ENCODE data around the gene NEK11. TPM values are rescaled to one million over a fixed set of nuclear protein-coding genes. Genes with fewer than 3 reads are reported as not detected.

NEK11 gene
- total RNA-seq, 1 experiment from 2014 or later = 9.5 TPM

DNA sequence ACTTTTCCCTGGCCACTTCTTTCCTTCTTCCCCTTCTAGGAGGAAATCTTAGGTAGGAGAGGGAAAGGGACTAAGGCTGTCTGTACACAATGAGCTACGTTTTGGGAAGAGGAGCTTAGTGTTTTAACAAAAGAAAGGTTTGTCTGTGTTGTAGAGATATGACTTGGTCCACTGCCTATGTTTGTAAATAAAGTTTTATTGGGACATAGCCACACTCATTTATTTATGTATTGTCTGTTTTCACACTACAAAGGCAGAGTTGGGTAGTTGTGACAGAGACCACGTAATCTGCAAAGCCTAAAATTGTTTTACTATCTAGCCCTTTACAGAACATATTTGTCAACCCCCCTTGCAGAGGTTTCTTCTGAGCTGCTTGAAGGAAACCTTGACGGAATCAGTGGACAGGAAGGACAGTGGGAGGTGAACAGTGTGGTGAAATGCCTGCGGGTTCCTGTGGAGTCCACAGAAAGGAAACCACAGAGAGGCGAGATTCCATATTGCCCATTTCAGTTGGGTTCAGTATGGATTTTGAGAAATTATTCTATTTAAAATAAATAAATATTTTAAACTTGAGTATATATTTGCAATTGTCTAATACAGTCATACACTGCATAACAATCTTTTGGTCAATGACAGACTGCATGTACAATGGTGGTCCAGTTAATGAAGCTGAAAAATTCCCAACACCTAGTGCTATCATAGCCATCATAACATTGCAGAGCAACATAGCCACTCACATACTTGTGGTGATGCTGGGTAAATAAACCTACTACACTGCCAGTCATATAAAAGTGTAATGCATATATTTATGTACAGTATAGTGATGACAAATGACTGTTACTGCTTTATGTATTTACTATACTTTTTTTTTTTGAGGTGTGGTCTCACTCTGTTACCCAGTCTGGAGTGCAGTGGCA lies 197.0 kb downstream of the NEK11 start:
- in situ Hi-C loops (cut with HindIII; ENCODE audit: low pct_unique_long_range_greater_than_20kb, low sequenced_read_pairs) = no loop called here
- CTCF ChIA-PET = no interaction called here
- Histone ChIP-seq H3K27ac (ENCODE audit: low read length) (no peak overlapping the region), H3K9me3 (ENCODE audit: control insufficient read depth, insufficient read depth, low read depth, low read length) (no peaks in the 10 kb centered on the region), H3K27me3 (ENCODE audit: control insufficient read depth, insufficient read depth, low read length) (no peaks in the 10 kb centered on the region), H3K4me3 (ENCODE audit: low read depth in 2 of 2, low read length in 2 of 2) (no peak overlapping the region), H3K36me3 (ENCODE audit: control insufficient read depth, insufficient read depth, low read length) (no peaks in the 10 kb centered on the region), H3K4me1 (ENCODE audit: control insufficient read depth, insufficient read depth, low read length) (no peaks in the 10 kb centered on the region)
- TF ChIP-seq SIN3A (IDR thresholded peaks at IDR 0.05; ENCODE audit: borderline replicate concordance, insufficient read depth, low read depth, low read length) = no peak
- TF ChIP-seq TCF7L2 (IDR thresholded peaks at IDR 0.05; ENCODE audit: low read depth, low read length) = no peak
- TF ChIP-seq, protein P1, sequence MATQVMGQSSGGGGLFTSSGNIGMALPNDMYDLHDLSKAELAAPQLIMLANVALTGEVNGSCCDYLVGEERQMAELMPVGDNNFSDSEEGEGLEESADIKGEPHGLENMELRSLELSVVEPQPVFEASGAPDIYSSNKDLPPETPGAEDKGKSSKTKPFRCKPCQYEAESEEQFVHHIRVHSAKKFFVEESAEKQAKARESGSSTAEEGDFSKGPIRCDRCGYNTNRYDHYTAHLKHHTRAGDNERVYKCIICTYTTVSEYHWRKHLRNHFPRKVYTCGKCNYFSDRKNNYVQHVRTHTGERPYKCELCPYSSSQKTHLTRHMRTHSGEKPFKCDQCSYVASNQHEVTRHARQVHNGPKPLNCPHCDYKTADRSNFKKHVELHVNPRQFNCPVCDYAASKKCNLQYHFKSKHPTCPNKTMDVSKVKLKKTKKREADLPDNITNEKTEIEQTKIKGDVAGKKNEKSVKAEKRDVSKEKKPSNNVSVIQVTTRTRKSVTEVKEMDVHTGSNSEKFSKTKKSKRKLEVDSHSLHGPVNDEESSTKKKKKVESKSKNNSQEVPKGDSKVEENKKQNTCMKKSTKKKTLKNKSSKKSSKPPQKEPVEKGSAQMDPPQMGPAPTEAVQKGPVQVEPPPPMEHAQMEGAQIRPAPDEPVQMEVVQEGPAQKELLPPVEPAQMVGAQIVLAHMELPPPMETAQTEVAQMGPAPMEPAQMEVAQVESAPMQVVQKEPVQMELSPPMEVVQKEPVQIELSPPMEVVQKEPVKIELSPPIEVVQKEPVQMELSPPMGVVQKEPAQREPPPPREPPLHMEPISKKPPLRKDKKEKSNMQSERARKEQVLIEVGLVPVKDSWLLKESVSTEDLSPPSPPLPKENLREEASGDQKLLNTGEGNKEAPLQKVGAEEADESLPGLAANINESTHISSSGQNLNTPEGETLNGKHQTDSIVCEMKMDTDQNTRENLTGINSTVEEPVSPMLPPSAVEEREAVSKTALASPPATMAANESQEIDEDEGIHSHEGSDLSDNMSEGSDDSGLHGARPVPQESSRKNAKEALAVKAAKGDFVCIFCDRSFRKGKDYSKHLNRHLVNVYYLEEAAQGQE (IDR thresholded peaks at IDR 0.05; ENCODE audit: insufficient read depth in 1 of 2, low read depth in 2 of 2, low read length in 1 of 2) = no peak
- no peak for TF ChIP-seq POLR2AphosphoS5 (IDR thresholded peaks at IDR 0.05; ENCODE audit: low read depth, low read length)
- TF ChIP-seq, protein P2, sequence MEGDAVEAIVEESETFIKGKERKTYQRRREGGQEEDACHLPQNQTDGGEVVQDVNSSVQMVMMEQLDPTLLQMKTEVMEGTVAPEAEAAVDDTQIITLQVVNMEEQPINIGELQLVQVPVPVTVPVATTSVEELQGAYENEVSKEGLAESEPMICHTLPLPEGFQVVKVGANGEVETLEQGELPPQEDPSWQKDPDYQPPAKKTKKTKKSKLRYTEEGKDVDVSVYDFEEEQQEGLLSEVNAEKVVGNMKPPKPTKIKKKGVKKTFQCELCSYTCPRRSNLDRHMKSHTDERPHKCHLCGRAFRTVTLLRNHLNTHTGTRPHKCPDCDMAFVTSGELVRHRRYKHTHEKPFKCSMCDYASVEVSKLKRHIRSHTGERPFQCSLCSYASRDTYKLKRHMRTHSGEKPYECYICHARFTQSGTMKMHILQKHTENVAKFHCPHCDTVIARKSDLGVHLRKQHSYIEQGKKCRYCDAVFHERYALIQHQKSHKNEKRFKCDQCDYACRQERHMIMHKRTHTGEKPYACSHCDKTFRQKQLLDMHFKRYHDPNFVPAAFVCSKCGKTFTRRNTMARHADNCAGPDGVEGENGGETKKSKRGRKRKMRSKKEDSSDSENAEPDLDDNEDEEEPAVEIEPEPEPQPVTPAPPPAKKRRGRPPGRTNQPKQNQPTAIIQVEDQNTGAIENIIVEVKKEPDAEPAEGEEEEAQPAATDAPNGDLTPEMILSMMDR (IDR thresholded peaks at IDR 0.05) = no peak
- DNase-seq (ENCODE audit: low read depth, low spot score) = no peak
- intact Hi-C loops (cut with micrococcal nuclease; ENCODE audit: unreplicated experiment) = no loop called here
- ATAC-seq = peak; percentile 34; the same call in 1 of the 2 replicates
- no TSS peak for BruUV-seq (replicated peaks)
- POLR2A ChIA-PET = no interaction called here

DNA sequence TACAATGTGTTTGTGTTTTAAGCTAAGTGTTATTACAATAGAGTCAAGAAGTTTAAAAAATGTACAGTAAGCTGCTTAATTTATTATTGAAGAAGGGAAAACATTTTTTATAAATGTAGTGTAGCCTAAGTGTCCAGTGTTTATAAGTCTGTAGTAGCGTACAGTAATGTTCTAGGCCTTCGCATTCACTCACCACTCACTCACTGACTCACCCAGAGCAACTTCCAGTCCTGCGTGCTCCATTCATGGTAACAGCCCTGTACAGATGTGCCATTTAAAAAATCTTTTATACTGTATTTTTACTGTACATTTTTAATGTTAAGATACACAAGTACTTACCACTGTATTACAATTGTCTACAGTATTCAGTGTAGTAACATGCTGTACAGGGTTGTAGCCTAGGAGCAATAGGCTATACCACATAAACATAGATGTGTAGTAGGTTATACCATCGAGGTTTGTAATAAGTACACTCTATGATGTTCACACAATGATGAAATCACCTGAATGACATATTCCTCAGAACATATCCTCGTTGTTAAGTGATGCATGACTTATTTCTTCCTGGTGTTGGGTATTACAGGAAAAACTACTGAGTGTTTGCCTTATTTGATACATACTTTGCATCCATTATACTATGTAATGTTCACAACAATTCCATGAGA lies 198.3 kb downstream of the NEK11 start:
- no peaks in the 10 kb centered on the region for H3K9me3 ChIP-seq (ENCODE audit: control insufficient read depth, insufficient read depth, low read depth, low read length)
- H3K4me3 ChIP-seq (ENCODE audit: low read depth in 2 of 2, low read length in 2 of 2) = no peak overlapping the region
- in situ Hi-C loops (cut with HindIII; ENCODE audit: low pct_unique_long_range_greater_than_20kb, low sequenced_read_pairs) = no loop called here
- no TSS peak for BruUV-seq (replicated peaks)
- no peak overlapping the region for H3K27ac ChIP-seq (ENCODE audit: low read length)
- intact Hi-C loops (cut with micrococcal nuclease; ENCODE audit: unreplicated experiment) = no loop called here
- H3K36me3 ChIP-seq (ENCODE audit: control insufficient read depth, insufficient read depth, low read length) = no peaks in the 10 kb centered on the region
- H3K4me1 ChIP-seq (ENCODE audit: control insufficient read depth, insufficient read depth, low read length) = no peaks in the 10 kb centered on the region
- H3K27me3 ChIP-seq (ENCODE audit: control insufficient read depth, insufficient read depth, low read length) = no peaks in the 10 kb centered on the region
- POLR2A ChIA-PET = no interaction called here
- DNase-seq (ENCODE audit: low read depth, low spot score) (no peak), ATAC-seq (no peak)
- TF ChIP-seq POLR2AphosphoS5 (IDR thresholded peaks at IDR 0.05; ENCODE audit: low read depth, low read length) (no peak), TCF7L2 (IDR thresholded peaks at IDR 0.05; ENCODE audit: low read depth, low read length) (no peak), SIN3A (IDR thresholded peaks at IDR 0.05; ENCODE audit: borderline replicate concordance, insufficient read depth, low read depth, low read length) (no peak)
- CTCF ChIA-PET = no interaction called here

Data from Panc1 (cell line).